Measurements from ENCODE around the gene LIN7C. TPM values are rescaled to one million over a fixed set of nuclear protein-coding genes. Genes with fewer than 3 reads are reported as not detected.

Gene LIN7C
- total and polyA plus RNA-seq, 2 of the 13 experiments (the other 11 are each of a cell fraction or from before 2014, with no cell fraction given) = 14.8 to 37.2 TPM

DNA sequence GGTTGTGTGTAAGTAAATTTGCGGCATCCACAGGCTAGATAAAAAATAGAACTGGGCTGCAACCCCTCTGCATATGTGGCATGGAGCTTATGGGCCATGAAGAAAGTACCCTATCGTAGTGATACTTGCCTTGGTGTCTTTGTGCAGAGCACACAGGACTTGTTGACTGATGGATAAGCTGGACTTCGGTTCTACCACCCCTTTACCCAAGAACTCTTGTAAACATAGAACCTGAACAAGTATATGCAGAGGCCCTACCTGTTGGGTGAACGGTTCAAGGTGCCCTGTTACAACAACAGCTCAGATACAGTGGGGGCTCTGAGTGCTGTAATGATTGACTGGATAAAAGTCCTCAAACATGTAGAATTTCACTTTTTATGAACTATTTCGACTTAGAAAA lies 30.9 kb downstream of the LIN7C start (continued):
- TF ChIP-seq ZNF362 (CRISPR knock-in tag; IDR thresholded peaks at IDR 0.05; ENCODE audit: borderline replicate concordance) = no peak
- no peak; the same call in 1 of the 2 replicates for TF ChIP-seq ZNF124 (CRISPR knock-in tag; IDR thresholded peaks at IDR 0.05)
- TF ChIP-seq ZNF800 (CRISPR knock-in tag; IDR thresholded peaks at IDR 0.05) = 0 out of 2 replicates have a peak, but pooled peaks have one; percentile 26
- no peak; the same call in 1 of the 2 replicates for TF ChIP-seq MTA1 (CRISPR knock-in tag; IDR thresholded peaks at IDR 0.05; ENCODE audit: borderline replicate concordance)
- TF ChIP-seq ZNF225 (CRISPR knock-in tag; IDR thresholded peaks at IDR 0.05) = no peak
- TF ChIP-seq ZNF331 (CRISPR knock-in tag; IDR thresholded peaks at IDR 0.05) = peak; percentile 88
- peak; percentile 87 for TF ChIP-seq IKZF5 (CRISPR knock-in tag; IDR thresholded peaks at IDR 0.05)
- peak; percentile 82; the same call in 1 of the 2 replicates for TF ChIP-seq FOXK1 (CRISPR knock-in tag; IDR thresholded peaks at IDR 0.05; ENCODE audit: borderline replicate concordance, low read depth)
- no peak for TF ChIP-seq ZBTB42 (CRISPR knock-in tag; IDR thresholded peaks at IDR 0.05)
- no peak for TF ChIP-seq IKZF1 (IDR thresholded peaks at IDR 0.05)
- TF ChIP-seq, protein P1, sequence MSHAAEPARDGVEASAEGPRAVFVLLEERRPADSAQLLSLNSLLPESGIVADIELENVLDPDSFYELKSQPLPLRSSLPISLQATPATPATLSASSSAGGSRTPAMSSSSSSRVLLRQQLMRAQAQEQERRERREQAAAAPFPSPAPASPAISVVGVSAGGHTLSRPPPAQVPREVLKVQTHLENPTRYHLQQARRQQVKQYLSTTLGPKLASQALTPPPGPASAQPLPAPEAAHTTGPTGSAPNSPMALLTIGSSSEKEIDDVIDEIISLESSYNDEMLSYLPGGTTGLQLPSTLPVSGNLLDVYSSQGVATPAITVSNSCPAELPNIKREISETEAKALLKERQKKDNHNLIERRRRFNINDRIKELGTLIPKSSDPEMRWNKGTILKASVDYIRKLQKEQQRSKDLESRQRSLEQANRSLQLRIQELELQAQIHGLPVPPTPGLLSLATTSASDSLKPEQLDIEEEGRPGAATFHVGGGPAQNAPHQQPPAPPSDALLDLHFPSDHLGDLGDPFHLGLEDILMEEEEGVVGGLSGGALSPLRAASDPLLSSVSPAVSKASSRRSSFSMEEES (CRISPR knock-in tag; IDR thresholded peaks at IDR 0.05) = 0 out of 2 replicates have a peak, but pooled peaks have one; percentile 35
- no peak for TF ChIP-seq CENPBD1 (CRISPR knock-in tag; IDR thresholded peaks at IDR 0.05; ENCODE audit: borderline replicate concordance, low read depth)
- TF ChIP-seq ZNF253 (CRISPR knock-in tag; IDR thresholded peaks at IDR 0.05; ENCODE audit: borderline replicate concordance) = no peak
- 0 out of 2 replicates have a peak, but pooled peaks have one; percentile 50 for TF ChIP-seq YEATS4 (CRISPR knock-in tag; IDR thresholded peaks at IDR 0.05; ENCODE audit: borderline replicate concordance)
- no peak; the same call in 1 of the 2 replicates for TF ChIP-seq FLYWCH1 (CRISPR knock-in tag; IDR thresholded peaks at IDR 0.05)
- TF ChIP-seq ZSCAN31 (CRISPR knock-in tag; IDR thresholded peaks at IDR 0.05; ENCODE audit: low read depth) = no peak
- TF ChIP-seq, protein P2, sequence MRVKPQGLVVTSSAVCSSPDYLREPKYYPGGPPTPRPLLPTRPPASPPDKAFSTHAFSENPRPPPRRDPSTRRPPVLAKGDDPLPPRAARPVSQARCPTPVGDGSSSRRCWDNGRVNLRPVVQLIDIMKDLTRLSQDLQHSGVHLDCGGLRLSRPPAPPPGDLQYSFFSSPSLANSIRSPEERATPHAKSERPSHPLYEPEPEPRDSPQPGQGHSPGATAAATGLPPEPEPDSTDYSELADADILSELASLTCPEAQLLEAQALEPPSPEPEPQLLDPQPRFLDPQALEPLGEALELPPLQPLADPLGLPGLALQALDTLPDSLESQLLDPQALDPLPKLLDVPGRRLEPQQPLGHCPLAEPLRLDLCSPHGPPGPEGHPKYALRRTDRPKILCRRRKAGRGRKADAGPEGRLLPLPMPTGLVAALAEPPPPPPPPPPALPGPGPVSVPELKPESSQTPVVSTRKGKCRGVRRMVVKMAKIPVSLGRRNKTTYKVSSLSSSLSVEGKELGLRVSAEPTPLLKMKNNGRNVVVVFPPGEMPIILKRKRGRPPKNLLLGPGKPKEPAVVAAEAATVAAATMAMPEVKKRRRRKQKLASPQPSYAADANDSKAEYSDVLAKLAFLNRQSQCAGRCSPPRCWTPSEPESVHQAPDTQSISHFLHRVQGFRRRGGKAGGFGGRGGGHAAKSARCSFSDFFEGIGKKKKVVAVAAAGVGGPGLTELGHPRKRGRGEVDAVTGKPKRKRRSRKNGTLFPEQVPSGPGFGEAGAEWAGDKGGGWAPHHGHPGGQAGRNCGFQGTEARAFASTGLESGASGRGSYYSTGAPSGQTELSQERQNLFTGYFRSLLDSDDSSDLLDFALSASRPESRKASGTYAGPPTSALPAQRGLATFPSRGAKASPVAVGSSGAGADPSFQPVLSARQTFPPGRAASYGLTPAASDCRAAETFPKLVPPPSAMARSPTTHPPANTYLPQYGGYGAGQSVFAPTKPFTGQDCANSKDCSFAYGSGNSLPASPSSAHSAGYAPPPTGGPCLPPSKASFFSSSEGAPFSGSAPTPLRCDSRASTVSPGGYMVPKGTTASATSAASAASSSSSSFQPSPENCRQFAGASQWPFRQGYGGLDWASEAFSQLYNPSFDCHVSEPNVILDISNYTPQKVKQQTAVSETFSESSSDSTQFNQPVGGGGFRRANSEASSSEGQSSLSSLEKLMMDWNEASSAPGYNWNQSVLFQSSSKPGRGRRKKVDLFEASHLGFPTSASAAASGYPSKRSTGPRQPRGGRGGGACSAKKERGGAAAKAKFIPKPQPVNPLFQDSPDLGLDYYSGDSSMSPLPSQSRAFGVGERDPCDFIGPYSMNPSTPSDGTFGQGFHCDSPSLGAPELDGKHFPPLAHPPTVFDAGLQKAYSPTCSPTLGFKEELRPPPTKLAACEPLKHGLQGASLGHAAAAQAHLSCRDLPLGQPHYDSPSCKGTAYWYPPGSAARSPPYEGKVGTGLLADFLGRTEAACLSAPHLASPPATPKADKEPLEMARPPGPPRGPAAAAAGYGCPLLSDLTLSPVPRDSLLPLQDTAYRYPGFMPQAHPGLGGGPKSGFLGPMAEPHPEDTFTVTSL (CRISPR knock-in tag; IDR thresholded peaks at IDR 0.05; ENCODE audit: borderline replicate concordance) = peak; percentile 84; the same call in 1 of the 2 replicates
